ENCODE results near the gene CRYBG2.

CRYBG2 gene

DNA sequence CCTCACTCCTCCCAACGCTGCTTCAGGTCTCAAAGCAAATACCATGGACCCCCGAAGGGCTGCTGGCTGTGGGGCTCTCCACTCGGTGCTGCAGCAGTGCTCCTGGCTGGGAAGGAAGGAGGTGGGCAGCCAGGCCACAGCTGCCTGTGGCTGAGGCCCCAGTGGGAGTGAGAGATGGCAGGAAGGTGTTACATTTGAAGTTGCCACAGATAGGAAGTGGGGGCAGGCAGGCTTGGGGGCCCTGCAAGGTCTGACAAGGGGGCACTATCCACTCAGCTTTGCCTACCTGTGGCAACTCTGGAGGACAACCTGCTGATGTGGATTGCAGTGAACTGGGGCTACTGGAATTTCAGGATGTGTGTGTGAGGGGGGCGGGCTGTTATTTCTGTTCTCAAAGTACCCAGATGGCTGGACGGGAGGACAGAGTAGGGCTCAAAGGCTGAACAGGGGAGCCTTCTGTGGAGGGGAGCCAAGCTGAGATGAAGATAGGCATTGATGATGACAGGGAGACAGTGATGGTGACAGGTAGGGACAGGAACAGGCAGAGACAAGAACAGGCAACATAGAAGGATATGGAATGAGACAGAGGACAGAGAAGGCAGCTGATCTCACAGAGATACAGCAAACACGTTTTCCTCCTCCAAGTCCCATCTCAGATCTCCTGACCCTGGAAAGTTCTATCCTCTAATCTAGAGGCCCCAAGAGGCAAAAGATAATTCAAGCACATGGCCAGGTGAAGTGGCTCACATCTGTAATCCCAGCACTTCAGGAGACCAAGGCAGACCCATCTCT, 16.9 kb upstream of the CRYBG2 start:
- in situ Hi-C loops (cut with HindIII; ENCODE audit: low sequenced_read_pairs): no loop called here
- TF ChIP-seq, protein P1, sequence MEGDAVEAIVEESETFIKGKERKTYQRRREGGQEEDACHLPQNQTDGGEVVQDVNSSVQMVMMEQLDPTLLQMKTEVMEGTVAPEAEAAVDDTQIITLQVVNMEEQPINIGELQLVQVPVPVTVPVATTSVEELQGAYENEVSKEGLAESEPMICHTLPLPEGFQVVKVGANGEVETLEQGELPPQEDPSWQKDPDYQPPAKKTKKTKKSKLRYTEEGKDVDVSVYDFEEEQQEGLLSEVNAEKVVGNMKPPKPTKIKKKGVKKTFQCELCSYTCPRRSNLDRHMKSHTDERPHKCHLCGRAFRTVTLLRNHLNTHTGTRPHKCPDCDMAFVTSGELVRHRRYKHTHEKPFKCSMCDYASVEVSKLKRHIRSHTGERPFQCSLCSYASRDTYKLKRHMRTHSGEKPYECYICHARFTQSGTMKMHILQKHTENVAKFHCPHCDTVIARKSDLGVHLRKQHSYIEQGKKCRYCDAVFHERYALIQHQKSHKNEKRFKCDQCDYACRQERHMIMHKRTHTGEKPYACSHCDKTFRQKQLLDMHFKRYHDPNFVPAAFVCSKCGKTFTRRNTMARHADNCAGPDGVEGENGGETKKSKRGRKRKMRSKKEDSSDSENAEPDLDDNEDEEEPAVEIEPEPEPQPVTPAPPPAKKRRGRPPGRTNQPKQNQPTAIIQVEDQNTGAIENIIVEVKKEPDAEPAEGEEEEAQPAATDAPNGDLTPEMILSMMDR (IDR thresholded peaks at IDR 0.05; ENCODE audit: low read depth, low read length, missing control alignments): no peak
- DNase-seq (ENCODE audit: low read depth): no peak
- H3K4me3 ChIP-seq (ENCODE audit: low read depth, low read length): no peak overlapping the region

DNA sequence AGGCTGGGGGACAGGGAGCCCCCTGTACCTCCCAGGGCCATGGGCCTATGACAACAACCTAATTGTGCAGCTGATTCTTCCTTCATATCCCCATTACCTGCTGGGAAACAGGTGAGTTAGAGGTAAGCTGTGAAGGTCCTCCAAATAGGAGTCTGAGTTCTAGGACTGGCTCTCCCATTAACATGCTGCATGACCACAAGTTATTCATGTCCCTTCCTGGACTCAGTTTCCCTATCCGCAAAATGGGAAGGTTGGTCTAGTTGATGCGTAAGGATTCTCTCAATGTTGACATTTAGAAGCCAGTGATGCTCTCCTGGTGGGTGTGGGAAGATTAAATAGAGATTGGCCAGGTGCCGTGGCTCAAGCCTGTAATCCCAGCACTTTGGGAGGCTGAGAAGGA, 14.6 kb upstream of the CRYBG2 start:
- in situ Hi-C loops (cut with HindIII; ENCODE audit: low sequenced_read_pairs): no loop called here
- DNase-seq (ENCODE audit: low read depth): no peak
- TF ChIP-seq, protein P1 (IDR thresholded peaks at IDR 0.05; ENCODE audit: low read depth, low read length, missing control alignments): no peak
- no peak overlapping the region for H3K4me3 ChIP-seq (ENCODE audit: low read depth, low read length)

GRCh38 chr1:26368006-26368405, 14.1 kb upstream of the CRYBG2 start:
- TF ChIP-seq, protein P1 (IDR thresholded peaks at IDR 0.05; ENCODE audit: low read depth, low read length, missing control alignments): no peak
- H3K4me3 ChIP-seq (ENCODE audit: low read depth, low read length): no peak overlapping the region
- DNase-seq (ENCODE audit: low read depth): no peak
- in situ Hi-C loops (cut with HindIII; ENCODE audit: low sequenced_read_pairs): no loop called here

GRCh38 chr1:26367441-26367840, 13.5 kb upstream of the CRYBG2 start:
- DNase-seq (ENCODE audit: low read depth): no peak
- in situ Hi-C loops (cut with HindIII; ENCODE audit: low sequenced_read_pairs): no loop called here
- no peak overlapping the region for H3K4me3 ChIP-seq (ENCODE audit: low read depth, low read length)
- TF ChIP-seq, protein P1 (IDR thresholded peaks at IDR 0.05; ENCODE audit: low read depth, low read length, missing control alignments): no peak

DNA sequence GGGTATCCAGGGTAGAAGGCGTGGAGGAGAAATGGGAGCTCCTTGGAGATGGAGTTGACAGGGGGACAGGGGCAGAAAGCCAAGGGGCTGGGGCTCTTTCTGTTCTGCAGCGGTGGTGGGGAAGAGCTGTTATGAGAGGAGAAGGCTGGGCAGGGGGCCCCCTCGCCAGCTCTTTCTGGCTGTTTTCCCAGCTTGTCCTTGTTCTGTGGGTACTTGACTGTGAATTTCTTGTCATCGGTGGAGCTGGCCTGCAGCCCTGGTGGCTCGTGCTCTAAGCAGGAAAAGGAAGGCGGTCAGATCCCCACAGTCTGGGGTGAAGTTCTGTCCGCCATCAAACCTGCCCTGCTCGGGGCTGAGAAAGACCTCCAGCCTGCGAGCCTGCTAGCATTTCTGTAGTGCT, 11.0 kb upstream of the CRYBG2 start:
- in situ Hi-C loops (cut with HindIII; ENCODE audit: low sequenced_read_pairs): loop anchor here (5.0 kb wide), 1 partner anchor 42 kb away; no protein-coding TSS in a partner anchor
- H3K4me3 ChIP-seq (ENCODE audit: low read depth, low read length): no peak overlapping the region
- TF ChIP-seq, protein P1 (IDR thresholded peaks at IDR 0.05; ENCODE audit: low read depth, low read length, missing control alignments): no peak
- DNase-seq (ENCODE audit: low read depth): no peak

DNA sequence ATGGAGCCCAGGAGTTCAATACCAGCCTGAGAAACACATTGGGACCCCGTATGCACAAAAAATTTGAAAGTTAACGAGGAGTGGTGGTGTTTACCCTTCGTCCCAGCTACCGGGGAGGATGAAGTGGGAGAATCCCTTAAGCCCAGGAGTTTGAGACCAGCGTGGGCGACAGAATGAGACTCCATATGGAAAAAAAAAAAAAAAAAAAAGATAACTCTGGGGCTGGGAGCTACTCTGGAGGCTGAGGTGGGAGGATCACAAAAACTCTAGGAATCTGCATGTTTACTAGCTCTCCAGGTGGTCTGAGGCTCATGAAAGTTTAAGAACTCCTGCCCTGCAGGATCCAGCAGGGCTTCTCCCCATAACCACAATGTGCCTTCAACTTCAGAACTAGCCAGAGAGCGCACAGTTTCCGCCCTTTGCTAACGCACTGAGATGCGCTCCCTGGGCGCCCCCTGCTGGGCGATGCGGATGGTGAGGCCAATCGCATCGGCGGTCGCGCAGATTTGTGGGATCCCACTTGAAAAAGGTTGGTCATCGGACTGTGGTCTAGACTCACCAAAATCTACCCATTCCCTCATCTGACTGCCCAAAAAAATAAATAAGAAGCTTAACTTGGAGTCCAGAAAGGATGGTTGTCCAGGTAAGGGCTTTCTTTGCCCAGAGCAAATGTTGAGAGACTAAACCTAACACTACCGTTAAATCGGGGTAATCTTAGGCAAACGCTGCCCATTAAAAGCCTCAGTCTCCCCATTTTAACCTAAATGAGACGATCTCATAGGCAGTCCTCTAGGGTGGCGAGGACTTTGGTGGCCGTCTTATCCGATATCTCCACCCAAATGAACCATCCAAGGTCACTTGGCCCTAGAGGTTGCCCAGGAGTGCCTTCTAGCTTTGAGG, 9.9 kb upstream of the CRYBG2 start:
- H3K4me3 ChIP-seq (ENCODE audit: low read depth, low read length): no peak overlapping the region
- TF ChIP-seq, protein P1 (IDR thresholded peaks at IDR 0.05; ENCODE audit: low read depth, low read length, missing control alignments): peak; percentile 95
- in situ Hi-C loops (cut with HindIII; ENCODE audit: low sequenced_read_pairs): loop anchor here (5.0 kb wide), 1 partner anchor 44 kb away; no protein-coding TSS in a partner anchor
- DNase-seq (ENCODE audit: low read depth): peak; percentile 39

Measured in astrocyte of the cerebellum (primary cell).